H1 (cell line): Measurements from ENCODE around the gene SLC12A5. TPM values are rescaled to one million over a fixed set of nuclear protein-coding genes. Genes with fewer than 3 reads are reported as not detected.

Source experiments
- CTCF ChIA-PET: fragments of 300-600 bp; sonication (Branson Sonifier 250); formaldehyde crosslinking; loops from one replicate; lab custom pipeline; 2021; ENCODE audit not compliant: partially characterized antibody; lab: Charles Lee
- POLR2A ChIA-PET: fragments of 300-600 bp; sonication (Branson Sonifier 250); formaldehyde crosslinking; loops from one replicate; lab custom pipeline; 2021; ENCODE audit warnings: inconsistent platforms; ENCODE audit not compliant: partially characterized antibody; lab: Charles Lee
- DNase-seq, 2 experiments: peaks; one replicate each; pipeline versions ENCODE4 v3.0.0 to v3.0.0-alpha.2; 2010 to 2022; ENCODE audit warnings: low spot score in 2 of 2, low read depth in 1 of 2, mixed read lengths in 1 of 2
- FAIRE-seq: peaks from 2 replicates; lab custom pipeline; 2011; peaks lifted over from hg19 to GRCh38; lab: Jason Lieb, UNC
- H2AFZ ChIP-seq: 2 replicates; pipeline ENCODE4 v1.8.1; 2012; ENCODE audit warnings: low read length, inconsistent platforms
- H2AK5ac ChIP-seq: 2 replicates; pipeline ENCODE4 v1.6.1; 2013; ENCODE audit warnings: low read depth, low read length
- H2BK120ac ChIP-seq: replicated peaks from 2 replicates; pipeline ENCODE3; 2013; ENCODE audit warnings: low read depth, low read length, inconsistent platforms
- H2BK12ac ChIP-seq: 2 replicates; pipeline ENCODE4 v1.6.1; 2013; ENCODE audit warnings: low read depth, low read length
- H2BK15ac ChIP-seq: 2 replicates; pipeline ENCODE4 v1.6.1; 2013; ENCODE audit warnings: low read length
- H2BK20ac ChIP-seq: 2 replicates; pipeline ENCODE4 v1.6.1; 2013; ENCODE audit warnings: low read length
- H2BK5ac ChIP-seq: 2 replicates; pipeline ENCODE4 v1.6.1; 2013; ENCODE audit warnings: low read depth, low read length
- H3K14ac ChIP-seq: 2 replicates; pipeline ENCODE4 v1.6.1; 2013; ENCODE audit warnings: inconsistent platforms; ENCODE audit not compliant: insufficient read length
- H3K18ac ChIP-seq: 2 replicates; pipeline ENCODE4 v1.6.1; 2013; ENCODE audit warnings: low read length; ENCODE audit errors: extremely low read depth
- H3K23ac ChIP-seq: 2 replicates; pipeline ENCODE4 v1.6.1; 2013; ENCODE audit warnings: inconsistent platforms; ENCODE audit not compliant: insufficient read length
- H3K23me2 ChIP-seq: 2 replicates; pipeline ENCODE4 v1.6.1; 2013; ENCODE audit warnings: low read depth, low read length
- H3K27ac ChIP-seq: 2 replicates; pipeline ENCODE4 v1.6.1; 2011; ENCODE audit warnings: low read depth, low read length, inconsistent platforms
- H3K27me3 ChIP-seq, 4 experiments: replicated peaks in 1 of 4; 1 replicate in 1 of 4; 2 replicates in 3 of 4; pipeline versions ENCODE4 v1.6.1 to v1.8.1; 2011 to 2013; ENCODE audit warnings: low read length in 3 of 4, mild to moderate bottlenecking in 3 of 4, inconsistent platforms in 2 of 4, mixed read lengths in 2 of 4, moderate library complexity in 1 of 4; ENCODE audit not compliant: control insufficient read depth in 3 of 4, insufficient read depth in 3 of 4; ENCODE audit errors: extremely low read depth in 1 of 4
- H3K36me3 ChIP-seq, 4 experiments: 2 replicates each; pipeline versions ENCODE4 v1.6.1 to v1.8.1; 2011 to 2013; ENCODE audit warnings: mild to moderate bottlenecking in 4 of 4, low read length in 3 of 4, moderate library complexity in 2 of 4, control low read depth in 1 of 4, inconsistent platforms in 1 of 4; ENCODE audit not compliant: insufficient read depth in 4 of 4, control insufficient read depth in 2 of 4
- H3K4ac ChIP-seq: replicated peaks from 2 replicates; pipeline ENCODE3; 2013; ENCODE audit warnings: low read length, low read depth, mixed read lengths, inconsistent platforms; ENCODE audit not compliant: insufficient read length
- H3K4me1 ChIP-seq, 4 experiments: replicated peaks in 1 of 4; 1 replicate in 1 of 4; 2 replicates in 3 of 4; pipeline versions ENCODE4 v1.6.1 to v1.8.1; 2011 to 2013; ENCODE audit warnings: low read length in 3 of 4, inconsistent platforms in 2 of 4, mixed read lengths in 1 of 4; ENCODE audit not compliant: insufficient read depth in 4 of 4, control insufficient read depth in 3 of 4
- H3K4me2 ChIP-seq, 2 experiments: 2 replicates each; pipeline versions ENCODE4 v1.6.1 to v1.8.1; 2011 to 2013; ENCODE audit warnings: low read depth in 2 of 2, low read length in 2 of 2, control low read depth in 1 of 2, inconsistent platforms in 1 of 2, mild to moderate bottlenecking in 1 of 2; ENCODE audit not compliant: insufficient read depth in 1 of 2
- H3K4me3 ChIP-seq, 4 experiments: fragments of 200-600, 300-600 bp in 1 of 4; sonication (generic), shearing (Covaris generic), sonication (Bioruptor Twin) in 1 of 4; 2 replicates each; pipeline versions ENCODE4 v1.5.1 to v1.8.1; 2011 to 2016; ENCODE audit warnings: low read length in 4 of 4, low read depth in 3 of 4, control low read depth in 2 of 4, inconsistent platforms in 2 of 4, mild to moderate bottlenecking in 2 of 4, mixed read lengths in 1 of 4, moderate library complexity in 1 of 4; ENCODE audit not compliant: insufficient read depth in 2 of 4; ENCODE audit errors: extremely low read depth in 1 of 4
- H3K56ac ChIP-seq: replicated peaks from 2 replicates; pipeline ENCODE3; 2013; ENCODE audit warnings: low read depth, mild to moderate bottlenecking, mixed read lengths, low read length, inconsistent platforms; ENCODE audit not compliant: insufficient read length
- H3K79me1 ChIP-seq: 2 replicates; pipeline ENCODE4 v1.6.1; 2013; ENCODE audit warnings: low read depth, low read length, control low read depth
- H3K79me2 ChIP-seq, 2 experiments: 2 replicates each; pipeline versions ENCODE4 v1.6.1 to v1.8.1; 2012 to 2013; ENCODE audit warnings: low read length in 2 of 2, mild to moderate bottlenecking in 2 of 2, inconsistent platforms in 1 of 2; ENCODE audit not compliant: insufficient read depth in 2 of 2, control insufficient read depth in 1 of 2
- H3K9ac ChIP-seq, 4 experiments: replicated peaks in 1 of 4; 1 replicate in 1 of 4; 2 replicates in 3 of 4; pipeline versions ENCODE4 v1.6.1 to v1.8.1; 2011 to 2013; ENCODE audit warnings: low read depth in 3 of 4, low read length in 3 of 4, control low read depth in 2 of 4, mild to moderate bottlenecking in 2 of 4, moderate library complexity in 2 of 4, inconsistent platforms in 1 of 4; ENCODE audit errors: extremely low read depth in 1 of 4
- H3K9me3 ChIP-seq, 2 experiments: 2 replicates each; pipeline versions ENCODE4 v1.6.1 to v1.8.1; 2012 to 2013; ENCODE audit warnings: mild to moderate bottlenecking in 2 of 2, moderate library complexity in 2 of 2, control low read depth in 1 of 2, inconsistent platforms in 1 of 2, low read depth in 1 of 2, low read length in 1 of 2, mixed read lengths in 1 of 2; ENCODE audit not compliant: insufficient read depth in 2 of 2
- H4K20me1 ChIP-seq, 2 experiments: replicated peaks in 1 of 2; 2 replicates each; pipeline versions ENCODE3 to v1.8.1; 2011 to 2013; ENCODE audit warnings: inconsistent platforms in 2 of 2, low read length in 2 of 2, mild to moderate bottlenecking in 1 of 2; ENCODE audit not compliant: insufficient read depth in 2 of 2, control insufficient read depth in 1 of 2
- H4K5ac ChIP-seq: 2 replicates; pipeline ENCODE4 v1.6.1; 2013; ENCODE audit warnings: low read length, low read depth, mixed read lengths, inconsistent platforms; ENCODE audit not compliant: insufficient read length
- H4K8ac ChIP-seq: 2 replicates; pipeline ENCODE4 v1.8.0; 2013; ENCODE audit warnings: mild to moderate bottlenecking, moderate library complexity, low read length, inconsistent platforms; ENCODE audit not compliant: insufficient read depth; ENCODE audit errors: extremely low read depth
- H4K91ac ChIP-seq: replicated peaks from 2 replicates; pipeline ENCODE3; 2013; ENCODE audit warnings: low read length, mixed read lengths, inconsistent platforms; ENCODE audit not compliant: insufficient read length
- BACH1 ChIP-seq: IDR thresholded peaks from 2 replicates; pipeline ENCODE4 v1.6.1; 2012; ENCODE audit warnings: low read length, improper control_type of control experiment
- HDAC6 ChIP-seq: IDR thresholded peaks from one replicate; pipeline ENCODE4 v1.7.1; 2012; ENCODE audit warnings: low read depth, mild to moderate bottlenecking, inconsistent platforms, low read length, moderate library complexity
- JUN ChIP-seq: IDR thresholded peaks from 2 replicates; pipeline ENCODE4 v1.6.1; 2011; ENCODE audit warnings: low read depth, mild to moderate bottlenecking, improper control_type of control experiment, low read length
- KDM1A ChIP-seq: fragments of 200-600, 300-600 bp; sonication (generic); IDR thresholded peaks from 2 replicates; pipeline ENCODE4 v1.7.1; 2016; ENCODE audit warnings: mild to moderate bottlenecking, low read length, borderline replicate concordance
- POLR2AphosphoS5 ChIP-seq: IDR thresholded peaks from 2 replicates; pipeline ENCODE4 v1.6.1; 2011; ENCODE audit warnings: low read depth, low read length
- RBBP5 ChIP-seq: IDR thresholded peaks from 2 replicates; pipeline ENCODE4 v1.7.1; 2012; ENCODE audit warnings: low read depth, mild to moderate bottlenecking, inconsistent platforms, low read length, moderate library complexity, borderline replicate concordance
- RNF2 ChIP-seq: fragments of 200-900, 300-1000 bp; sonication (generic); IDR thresholded peaks from 2 replicates; pipeline ENCODE4 v1.7.1; 2016; ENCODE audit warnings: borderline replicate concordance, low read depth, mild to moderate bottlenecking, antibody characterized with exemption, low read length; ENCODE audit not compliant: poor library complexity, severe bottlenecking; ENCODE audit errors: missing control alignments
- SP4 ChIP-seq: IDR thresholded peaks from 2 replicates; pipeline ENCODE4 v1.6.1; 2012; ENCODE audit warnings: low read length, inconsistent platforms
- WGBS, 2 experiments: shearing (Covaris generic) in 1 of 2; methylation state at CpG; one replicate each; pipeline versions ENCODE4 v1.1.6 to v1.1.7; 2013 to 2015; ENCODE audit warnings: low lambda C conversion rate in 2 of 2, mixed read lengths in 2 of 2, inconsistent platforms in 1 of 2, low coverage in 1 of 2, missing lambda C conversion rate in 1 of 2; ENCODE audit not compliant: insufficient replicate concordance in 2 of 2, insufficient coverage in 1 of 2, insufficient read length in 1 of 2; ENCODE audit errors: extremely low coverage in 1 of 2, missing lambda C conversion rate in 1 of 2; 5-methylcytosine and 5-hydroxymethylcytosine counted together
- polyA plus RNA-seq, 7 experiments: library from polyadenylated mRNA; depleted of rRNA in 3 of 7; stranded (reverse) in 5 of 7; unstranded in 2 of 7; fragments of >200 nt in 5 of 7; fragments of 200-250 nt in 2 of 7; gene quantifications; 1 replicate in 5 of 7; 2 replicates in 1 of 7; 4 replicates in 1 of 7; pipeline versions ENCODE4 v1.2.1 to v1.2.3, GENCODE V29; 2011 to 2013; ENCODE audit warnings: missing spikeins in 2 of 7, mixed read lengths in 2 of 7
- total RNA-seq: library from RNA; stranded (reverse); fragmentation: NEBNext Ultra II Directional; extraction: Animal tissue kit (Norgen Biotek cat#: 25700); gene quantifications from 2 replicates; pipeline ENCODE4 v1.2.1, GENCODE V29; 2021

The SLC12A5 gene
- total and polyA plus RNA-seq, 2 of the 8 experiments (the other 6 are each of a cell fraction or from before 2014, with no cell fraction given): 1.9 to 7.3 TPM

- H2BK12ac ChIP-seq: no peak overlapping the region
- no peak overlapping the region for H4K8ac ChIP-seq
- H3K79me2 ChIP-seq: no peaks in the 10 kb centered on the region
- no peak overlapping the region for H3K4me2 ChIP-seq
- POLR2A ChIA-PET: no interaction called here
- no peak overlapping the region for H2BK5ac ChIP-seq
- H3K27ac ChIP-seq: no peak overlapping the region
- H3K4me3 ChIP-seq: no peak overlapping the region
- H3K4ac ChIP-seq: no peak overlapping the region
- H3K23me2 ChIP-seq: no peaks in the 10 kb centered on the region
- H3K18ac ChIP-seq: no peak overlapping the region
- peaks cover 0 to 13% (median 6%) of the 10 kb centered on the region in 4 experiments; a peak in 6 of 7 replicates for H3K4me1 ChIP-seq
- no peak overlapping the region for H3K23ac ChIP-seq
- no peaks in the 10 kb centered on the region for H4K20me1 ChIP-seq
- H3K36me3 ChIP-seq: no peaks in the 10 kb centered on the region
- no peak overlapping the region for H2AK5ac ChIP-seq
- no peak overlapping the region for H4K5ac ChIP-seq
- WGBS, 2 experiments: 100% methylated on average over 1 of the region's 2 CpGs; no CpG with 5 or more reads in 1 of the 2 experiments
- no peak overlapping the region for H2BK20ac ChIP-seq
- no peaks in the 10 kb centered on the region for H3K79me1 ChIP-seq
- H4K91ac ChIP-seq: no peak overlapping the region
- no peaks in the 10 kb centered on the region for H3K9me3 ChIP-seq
- H2BK120ac ChIP-seq: no peak overlapping the region
- no peak overlapping the region for H2BK15ac ChIP-seq
- 0 out of 7 replicates have a peak overlapping the region, but pooled peaks of 1 of the 4 experiments have one; percentile 15 for H3K9ac ChIP-seq
- no peak overlapping the region for H3K56ac ChIP-seq
- no peak overlapping the region for H3K14ac ChIP-seq
- TF ChIP-seq KDM1A (no peak), BACH1 (no peak), RBBP5 (no peak), JUN (no peak), POLR2AphosphoS5 (no peak), SP4 (no peak), HDAC6 (no peak), RNF2 (no peak)
- DNase-seq (no peak), FAIRE-seq (no peak)
- H2AFZ ChIP-seq: no peak overlapping the region
- no peaks in the 10 kb centered on the region for H3K27me3 ChIP-seq
- CTCF ChIA-PET: interaction anchor here (1.1 to 14.5 kb wide), 4 partner anchors 11 to 451 kb away, joined by 3 to 114 read pairs (median 14); partner anchors contain the start of gene EPPIN
Observed at GRCh38 chr20:45998337-45998736, 30.7 kb upstream of the SLC12A5 start.
